Ascending aorta (tissue), 2 donors: ENCODE measurements around the gene MDN1. TPM values are rescaled to one million over a fixed set of nuclear protein-coding genes. Genes with fewer than 3 reads are reported as not detected.
"Not testable (repeated sequence)": the region's sequence is repeated elsewhere in the genome, so short reads cannot be mapped to it uniquely, and the experiment has no call there.

Experiments used
- DNase-seq, 2 donors: peaks; one replicate each; pipeline ENCODE4 v3.0.0-alpha.2; 2019; ENCODE audit warnings: low spot score in 2 of 2
- H3K27ac ChIP-seq, 2 donors: fragments of 200-600 bp; sonication (generic); one replicate each; pipeline ENCODE4 v1.5.1; 2016 to 2017; ENCODE audit warnings: mild to moderate bottlenecking in 1 of 2
- H3K27me3 ChIP-seq: fragments of 200-600 bp; sonication (generic); one replicate; pipeline ENCODE4 v1.5.1; 2017
- H3K36me3 ChIP-seq, 2 donors: fragments of 200-600 bp; sonication (generic); one replicate each; pipeline ENCODE4 v1.5.1; 2016
- H3K4me1 ChIP-seq, 2 donors: fragments of 200-600 bp; sonication (generic); one replicate each; pipeline ENCODE4 v1.5.1; 2016 to 2017; ENCODE audit warnings: mild to moderate bottlenecking in 1 of 2
- H3K4me3 ChIP-seq, 2 donors: fragments of 200-600 bp; sonication (generic); one replicate each; pipeline ENCODE4 v1.5.1; 2016 to 2017; ENCODE audit warnings: mild to moderate bottlenecking in 1 of 2
- H3K9me3 ChIP-seq, 2 donors: fragments of 200-600 bp; sonication (generic); one replicate each; pipeline ENCODE4 v1.5.1; 2016
- CTCF ChIP-seq, 3 experiments: fragments of 200-600 bp in 2 of 3; fragments of 450-650 bp in 1 of 3; sonication (generic) in 2 of 3; IDR thresholded peaks; one replicate each; pipeline ENCODE4 v1.5.1; 2016 to 2019; ENCODE audit warnings: antibody characterized with exemption in 3 of 3, mild to moderate bottlenecking in 1 of 3, moderate library complexity in 1 of 3
- intact Hi-C: fragments of 100-400 bp; cut with DNase I; formaldehyde crosslinking; loops from one replicate; pipeline ENCODE4 v1.15.1; 2023
- total RNA-seq: library from RNA; depleted of rRNA; stranded (reverse); fragments of >200 nt; gene quantifications from one replicate; pipeline ENCODE4 v1.1.0, GENCODE V29; 2016

The MDN1 gene
- total RNA-seq, 1 donor from 2014 or later = 12.2 TPM

- Histone ChIP-seq H3K4me1 (no peaks in the 10 kb centered on the region), H3K27ac (no peak overlapping the region), H3K4me3 (no peak overlapping the region), H3K36me3 (peaks cover 33 to 73% of the 10 kb centered on the region in 2 donors), H3K9me3 (no peaks in the 10 kb centered on the region), H3K27me3 (no peaks in the 10 kb centered on the region)
- DNase-seq = no peak
- intact Hi-C loops = no loop called here
- no peak for TF ChIP-seq CTCF (IDR thresholded peaks at IDR 0.05)
Measured at GRCh38 chr6:89745096-89745495, 74.5 kb downstream of the MDN1 start.

- Histone ChIP-seq H3K9me3 (no peaks in the 10 kb centered on the region), H3K4me3 (no peak overlapping the region), H3K27ac (no peak overlapping the region), H3K27me3 (no peaks in the 10 kb centered on the region), H3K36me3 (peaks cover 29 to 36% of the 10 kb centered on the region in 2 donors), H3K4me1 (no peaks in the 10 kb centered on the region)
- intact Hi-C loops = no loop called here
- no peak for DNase-seq
- no peak for TF ChIP-seq CTCF (IDR thresholded peaks at IDR 0.05)
Measured at GRCh38 chr6:89736893-89737292, 82.7 kb downstream of the MDN1 start.

- DNase-seq = no peak
- Histone ChIP-seq H3K36me3 (peaks cover 27 to 46% of the 10 kb centered on the region in 2 donors), H3K27ac (no peak overlapping the region), H3K4me3 (no peak overlapping the region), H3K27me3 (no peaks in the 10 kb centered on the region), H3K9me3 (no peaks in the 10 kb centered on the region), H3K4me1 (no peaks in the 10 kb centered on the region)
- intact Hi-C loops = no loop called here
- TF ChIP-seq CTCF (IDR thresholded peaks at IDR 0.05) = no peak
Measured at GRCh38 chr6:89734526-89734925, 85.1 kb downstream of the MDN1 start.

GRCh38 chr6:89731924-89732567 is 87.5 kb downstream of the MDN1 start:
- Histone ChIP-seq H3K27ac (no peak overlapping the region), H3K27me3 (no peaks in the 10 kb centered on the region), H3K9me3 (no peaks in the 10 kb centered on the region), H3K36me3 (peaks cover 25 to 60% of the 10 kb centered on the region in 2 donors), H3K4me3 (no peak overlapping the region), H3K4me1 (no peaks in the 10 kb centered on the region)
- no peak for TF ChIP-seq CTCF (IDR thresholded peaks at IDR 0.05)
- intact Hi-C loops = no loop called here
- no peak for DNase-seq

GRCh38 chr6:89731262-89731661 is 88.3 kb downstream of the MDN1 start:
- H3K27ac ChIP-seq, H3K27me3 ChIP-seq, H3K4me3 ChIP-seq, DNase-seq, H3K4me1 ChIP-seq, H3K9me3 ChIP-seq, intact Hi-C loops: not testable (repeated sequence)
- peaks cover 27 to 60% of the 10 kb centered on the region in 2 donors for H3K36me3 ChIP-seq

GRCh38 chr6:89729818-89730217 is 89.8 kb downstream of the MDN1 start:
- Histone ChIP-seq H3K27ac (no peak overlapping the region), H3K4me3 (no peak overlapping the region), H3K9me3 (no peaks in the 10 kb centered on the region), H3K4me1 (no peaks in the 10 kb centered on the region), H3K27me3 (no peaks in the 10 kb centered on the region), H3K36me3 (peaks cover 27 to 62% of the 10 kb centered on the region in 2 donors)
- intact Hi-C loops = no loop called here
- no peak for TF ChIP-seq CTCF (IDR thresholded peaks at IDR 0.05)
- DNase-seq = no peak
